NCI-H226 (cell line): Measurements from ENCODE around the gene FER.

Experiments used
- DNase-seq: peaks from one replicate; pipeline ENCODE4 v3.0.0-alpha.2; 2015

The FER gene

DNA sequence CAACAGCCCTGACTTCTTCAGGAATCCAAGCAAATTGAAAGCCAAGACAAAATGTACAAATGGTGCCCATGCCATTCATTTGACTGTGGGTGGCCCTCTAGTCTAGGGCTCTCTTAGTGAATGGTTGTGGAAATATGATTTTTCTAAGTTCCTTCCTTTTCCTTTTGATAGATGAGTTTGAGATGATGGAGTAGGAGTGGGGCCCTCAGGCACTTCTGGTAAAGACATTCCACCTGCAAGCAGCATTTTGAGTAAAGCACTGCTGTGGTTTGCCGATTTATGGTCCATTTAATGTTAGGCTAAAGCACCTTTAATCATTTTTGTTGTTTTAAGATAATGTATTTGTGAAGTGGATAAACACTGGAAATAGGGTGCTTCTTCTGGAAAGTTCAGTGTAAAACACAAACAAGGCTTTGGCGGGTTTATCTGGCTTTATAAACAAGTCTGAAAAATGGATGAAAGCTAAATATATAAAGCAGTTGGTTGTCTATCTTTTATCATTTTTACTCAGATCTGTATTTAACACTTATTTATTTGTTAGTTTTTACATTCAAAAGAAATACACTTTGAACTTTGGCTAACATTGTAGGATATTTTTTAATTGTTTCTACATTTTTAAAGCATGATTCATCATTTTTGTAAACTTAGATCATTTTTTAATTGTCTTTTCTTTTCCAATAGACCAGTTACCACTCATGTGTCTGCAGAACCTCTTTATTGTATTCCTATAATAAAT is 448.6 kb downstream of the FER start:
- peak; percentile 4 for DNase-seq

DNA sequence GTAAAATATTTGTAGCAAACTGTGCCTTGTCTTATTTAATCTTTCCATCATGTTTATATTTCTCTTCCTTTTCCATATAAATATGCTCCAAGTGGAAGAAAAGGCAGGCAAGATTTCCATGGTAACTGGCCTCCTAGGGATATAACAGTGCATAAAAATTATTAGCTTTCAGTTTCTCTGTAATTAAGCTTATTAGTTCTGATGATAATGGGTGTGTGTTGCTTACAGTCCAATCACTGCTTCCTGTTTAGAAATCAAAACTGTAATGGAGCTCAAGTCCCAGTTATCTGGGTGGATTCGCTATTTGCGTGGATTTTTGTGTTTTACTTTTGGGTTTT is 449.1 kb downstream of the FER start:
- no peak for DNase-seq

DNA sequence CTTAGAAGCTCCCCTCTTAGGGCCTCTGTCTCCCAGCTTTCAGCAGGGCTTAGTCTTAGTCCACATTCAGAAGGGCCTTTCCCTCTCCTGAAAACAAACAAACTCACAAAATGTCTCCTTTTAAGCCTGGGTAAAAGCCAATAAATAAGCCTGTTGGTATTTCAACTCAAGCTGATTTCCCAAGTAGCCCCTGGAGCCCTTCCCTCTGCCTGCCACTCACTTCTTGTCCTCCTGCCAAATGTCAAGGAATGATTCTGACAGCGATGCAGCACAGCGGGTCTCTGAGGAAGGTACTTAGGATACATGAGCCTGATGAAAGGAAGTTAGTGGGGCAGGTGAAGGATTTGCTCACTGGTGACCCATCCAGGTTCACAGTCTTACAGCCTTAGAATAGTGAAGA is 451.6 kb downstream of the FER start:
- no peak for DNase-seq

DNA sequence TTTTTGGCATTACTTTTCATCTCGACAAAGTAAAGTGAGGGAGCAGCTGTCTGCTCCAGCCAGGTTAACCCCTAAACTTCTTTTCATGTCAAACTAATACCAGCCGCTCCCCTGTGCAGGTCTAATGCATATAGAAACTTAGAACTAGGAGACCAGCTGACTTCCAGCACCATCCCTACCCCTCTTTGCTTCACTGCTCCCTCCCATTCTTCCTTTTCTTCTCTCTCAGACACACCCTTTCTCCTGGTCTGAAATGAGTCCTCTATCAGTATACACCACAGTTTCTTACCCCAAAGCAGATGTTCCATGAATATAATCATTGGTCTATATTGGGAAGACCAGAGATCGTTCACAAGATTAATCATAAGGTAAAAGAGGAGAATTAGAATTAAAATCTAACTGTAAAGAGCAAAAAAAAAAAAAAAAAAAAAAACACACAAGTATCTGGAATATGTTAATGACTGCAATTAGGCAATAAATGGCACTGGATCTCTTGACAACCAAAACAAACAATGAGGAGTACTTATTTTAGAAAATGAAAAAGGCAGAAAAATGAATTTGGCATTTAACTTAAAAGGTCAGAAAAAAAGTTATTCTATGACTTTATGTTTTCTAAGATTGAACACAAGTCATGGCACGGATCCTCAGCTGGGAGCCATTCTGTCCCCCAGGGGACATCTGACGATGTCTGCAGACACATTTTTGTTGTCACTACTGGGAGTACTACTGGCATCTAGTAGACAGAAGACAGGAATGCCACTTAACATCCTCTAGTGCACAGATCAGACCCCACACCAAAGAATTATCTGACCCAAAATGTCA is 452.3 kb downstream of the FER start:
- DNase-seq, result no peak

DNA sequence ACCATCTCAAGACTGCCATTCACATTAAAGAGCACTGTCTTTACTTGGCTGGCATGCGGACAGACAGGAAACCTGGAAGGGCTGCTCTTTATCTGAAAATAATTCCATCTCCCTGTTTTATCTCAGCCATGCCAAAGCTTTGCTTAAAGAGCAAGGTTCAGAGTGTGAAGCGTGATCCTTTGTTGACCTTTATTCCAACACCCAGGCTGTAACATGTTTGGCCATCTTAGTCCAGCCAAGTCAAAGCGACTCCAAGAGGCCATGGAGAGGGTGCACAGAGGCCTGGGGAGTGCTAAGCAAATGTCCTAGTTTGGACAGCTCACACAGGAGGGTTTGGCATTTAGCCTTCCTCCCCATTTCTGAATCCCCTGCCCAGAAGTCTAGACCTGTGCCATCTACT is 467.3 kb downstream of the FER start:
- DNase-seq, result no peak

DNA sequence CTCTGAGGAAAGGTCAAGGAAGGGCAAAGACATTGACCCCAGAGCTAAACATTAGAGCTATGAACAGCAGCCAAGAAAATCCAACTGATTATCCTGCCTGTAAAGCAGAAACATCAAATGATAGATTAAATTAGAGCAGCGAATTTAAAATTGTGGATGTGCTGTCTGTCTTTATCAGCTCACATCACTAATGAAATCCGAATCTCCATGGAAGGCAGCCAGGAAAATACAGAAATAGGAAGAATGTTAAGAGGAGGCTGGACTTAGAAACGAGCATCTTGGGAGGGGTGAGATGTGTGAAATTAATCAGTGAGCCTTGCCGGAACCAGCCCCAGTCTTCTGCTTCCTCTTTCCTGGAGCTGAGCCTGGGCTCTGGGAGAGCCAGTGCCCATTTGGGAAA is 471.1 kb downstream of the FER start:
- no peak for DNase-seq

DNA sequence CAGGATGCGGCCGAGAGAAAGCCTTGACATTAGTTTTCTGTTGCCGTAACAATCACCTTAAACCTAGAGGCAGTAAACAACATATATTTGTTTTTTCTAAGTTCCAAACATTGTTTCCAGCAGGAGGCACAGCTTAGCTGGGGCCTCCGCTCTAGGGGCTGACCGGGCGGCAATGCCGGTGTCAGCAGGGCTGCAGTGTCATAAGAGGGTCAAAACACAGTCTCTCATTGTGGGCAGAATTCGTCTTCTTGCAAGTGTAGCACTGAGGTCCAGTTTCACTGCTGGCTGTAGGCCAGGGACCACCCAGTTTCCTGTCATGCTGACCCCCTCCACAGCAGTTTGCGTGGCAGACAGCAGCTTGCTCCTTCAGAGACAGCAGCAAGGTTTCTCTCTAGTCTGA is 475.8 kb downstream of the FER start:
- DNase-seq, result no peak

DNA sequence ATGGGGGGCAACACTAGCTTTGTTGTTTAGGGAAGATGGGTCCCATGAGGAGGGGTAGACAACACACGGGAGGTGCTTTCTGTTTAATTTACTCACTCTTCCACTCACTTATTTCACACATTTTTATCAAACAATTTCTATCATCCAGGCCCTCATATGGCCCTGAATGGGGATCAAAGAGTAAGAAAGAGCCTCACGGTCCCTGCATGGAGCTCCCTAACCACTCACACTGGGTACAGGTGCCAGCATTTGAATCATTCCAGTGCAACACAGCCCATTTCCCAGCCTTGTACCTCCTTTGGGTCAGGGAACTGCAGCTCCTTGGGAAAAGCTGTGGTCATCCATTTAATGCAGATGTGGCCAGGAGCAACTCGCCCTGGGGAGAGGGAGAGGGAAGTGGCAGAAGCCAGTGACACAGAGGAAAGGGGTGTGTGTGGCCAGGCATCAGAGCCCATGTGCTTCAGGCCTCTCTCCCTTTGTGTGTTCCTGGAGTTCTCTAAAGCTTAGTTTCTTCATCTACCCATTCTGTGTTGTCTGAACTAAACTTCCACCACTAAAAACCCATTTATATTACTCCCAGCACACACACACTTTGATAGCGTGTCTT is 476.7 kb downstream of the FER start:
- no peak for DNase-seq

DNA sequence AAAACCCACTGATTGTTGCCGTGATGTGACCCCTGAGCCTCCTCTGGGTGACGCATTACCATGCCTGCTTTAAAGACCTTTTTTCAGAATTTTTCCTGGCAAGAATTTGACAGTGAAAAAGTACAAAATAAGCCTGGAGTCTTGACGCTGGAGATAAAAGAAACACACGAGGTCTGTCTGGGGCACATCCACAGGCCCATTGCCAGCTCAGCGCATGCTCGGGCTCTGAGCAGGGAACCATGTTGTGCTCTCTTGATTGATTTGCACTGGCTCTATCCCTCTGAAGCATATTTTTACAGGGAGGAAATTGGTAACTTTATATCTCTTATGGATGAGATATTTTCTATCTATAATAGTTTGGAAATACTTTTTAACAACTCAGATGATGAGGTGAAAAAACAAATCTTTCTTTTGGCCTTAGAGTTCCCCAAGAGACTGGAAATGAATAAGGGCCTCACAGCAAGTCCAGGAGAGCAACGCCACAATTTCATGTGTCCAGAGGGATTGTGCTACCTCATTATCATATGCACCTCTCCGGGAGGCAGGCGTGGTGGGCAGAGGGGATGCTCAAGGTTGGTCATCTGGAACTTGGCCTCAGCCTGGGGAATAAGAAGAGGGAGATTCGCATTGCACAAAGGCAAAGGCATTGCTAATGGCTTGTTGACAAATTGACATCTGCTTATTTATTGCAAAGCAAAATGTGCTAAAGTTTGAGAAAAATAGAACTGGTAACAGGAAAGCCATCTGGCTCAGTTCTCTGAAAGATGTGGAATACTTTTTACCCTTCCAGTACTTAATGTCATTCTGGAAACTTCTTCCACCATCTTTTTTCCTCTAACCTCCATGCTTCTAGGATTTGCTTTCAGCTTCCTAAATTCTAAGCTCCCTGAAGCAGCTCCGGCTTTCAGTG is 478.3 kb downstream of the FER start:
- no peak for DNase-seq

DNA sequence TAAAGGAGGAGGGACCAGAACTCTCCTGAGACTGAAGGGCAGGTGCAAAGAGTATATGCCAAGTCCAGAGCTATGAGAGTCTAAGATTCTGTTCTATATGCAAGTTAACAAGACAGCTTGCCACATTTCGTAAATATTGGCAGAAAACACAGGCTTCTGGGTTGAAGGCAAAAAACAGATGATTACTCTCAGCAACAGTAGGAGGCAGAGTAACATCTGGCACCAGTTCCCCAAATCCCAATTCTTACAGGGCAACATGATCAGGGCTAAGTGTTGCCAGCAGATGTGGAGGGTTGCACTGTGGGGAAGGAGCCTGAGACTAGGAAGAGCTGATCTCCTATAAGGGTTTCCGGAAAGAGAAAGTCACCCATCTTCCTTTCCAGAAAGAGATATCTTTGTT is 482.7 kb downstream of the FER start:
- DNase-seq, result no peak

DNA sequence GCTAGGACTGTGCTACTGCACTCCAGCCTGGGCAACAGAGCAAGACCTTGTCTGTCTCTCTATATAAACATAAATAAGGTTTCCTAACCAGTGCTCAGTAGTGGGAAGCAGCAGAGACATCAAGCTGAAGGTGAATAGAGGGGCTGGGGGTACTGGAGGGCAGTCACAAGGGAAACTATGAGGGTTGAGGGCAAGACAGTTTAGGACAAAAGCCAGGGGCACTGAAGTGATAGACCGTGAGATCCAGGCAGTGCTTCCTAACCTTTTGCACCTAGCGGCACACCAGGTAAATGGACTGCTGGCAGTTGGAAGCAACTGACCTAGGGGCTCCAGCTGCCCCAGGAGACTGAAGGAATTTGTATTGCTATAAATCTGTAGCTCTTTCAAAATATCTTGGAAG is 483.6 kb downstream of the FER start:
- DNase-seq, result no peak

DNA sequence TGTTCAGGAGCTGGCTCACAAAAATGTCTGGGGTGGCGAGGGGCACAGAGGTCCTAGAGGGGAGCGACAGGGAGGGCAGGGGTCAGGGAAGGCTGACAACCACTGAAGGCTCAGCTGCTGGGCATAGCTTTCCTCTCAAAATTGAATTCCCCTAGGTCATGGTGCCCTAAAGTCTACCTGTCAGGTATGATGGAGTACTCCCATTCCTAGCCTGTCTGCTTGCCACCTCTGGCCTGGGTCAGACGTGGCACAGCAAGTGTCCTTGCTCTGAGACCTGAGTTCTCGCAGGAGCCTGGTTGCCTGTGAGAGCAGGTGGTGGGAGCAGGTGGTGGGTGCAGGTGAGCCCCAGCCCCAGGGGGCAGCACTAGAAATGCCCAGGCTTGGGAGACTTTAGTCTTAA is 486.7 kb downstream of the FER start:
- DNase-seq, result no peak

DNA sequence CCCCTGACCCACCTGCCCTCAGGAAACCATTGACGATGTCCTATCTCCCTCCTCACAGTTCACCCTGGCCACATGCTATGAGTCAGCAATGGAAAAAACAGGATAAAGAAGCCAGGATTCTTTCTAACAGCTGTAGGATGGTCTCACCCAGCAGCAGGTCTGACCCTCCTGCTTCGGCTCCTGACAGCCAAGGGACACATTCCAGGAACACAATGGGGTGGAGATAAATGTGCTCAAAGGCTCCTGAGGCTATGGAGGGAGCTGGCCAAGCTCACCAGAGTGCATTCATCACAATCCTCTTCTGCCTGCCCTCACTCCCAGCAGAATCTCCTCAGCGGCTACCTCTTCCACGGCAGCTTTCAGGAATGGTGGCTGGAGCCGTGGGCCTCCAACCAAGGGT is 491.8 kb downstream of the FER start:
- no peak for DNase-seq

DNA sequence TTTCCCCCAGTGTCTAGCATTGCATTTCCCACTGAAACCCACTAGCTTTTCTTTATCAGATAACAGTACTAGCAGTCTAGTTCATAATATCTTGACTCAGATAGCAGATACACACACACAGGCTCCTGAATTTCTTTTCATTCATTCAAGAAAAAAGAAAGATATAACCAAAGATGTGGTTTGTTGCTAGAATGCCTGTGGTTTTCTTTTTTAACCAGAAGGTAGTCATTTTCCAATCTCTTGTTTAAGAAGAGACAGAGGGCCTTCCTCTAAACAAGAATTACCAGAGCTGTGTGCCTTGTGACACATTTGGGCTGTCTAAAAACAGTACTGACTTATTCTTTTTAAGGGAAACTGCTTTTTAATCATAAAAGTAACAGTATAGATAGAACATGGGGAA is 494.8 kb downstream of the FER start:
- DNase-seq, result no peak

DNA sequence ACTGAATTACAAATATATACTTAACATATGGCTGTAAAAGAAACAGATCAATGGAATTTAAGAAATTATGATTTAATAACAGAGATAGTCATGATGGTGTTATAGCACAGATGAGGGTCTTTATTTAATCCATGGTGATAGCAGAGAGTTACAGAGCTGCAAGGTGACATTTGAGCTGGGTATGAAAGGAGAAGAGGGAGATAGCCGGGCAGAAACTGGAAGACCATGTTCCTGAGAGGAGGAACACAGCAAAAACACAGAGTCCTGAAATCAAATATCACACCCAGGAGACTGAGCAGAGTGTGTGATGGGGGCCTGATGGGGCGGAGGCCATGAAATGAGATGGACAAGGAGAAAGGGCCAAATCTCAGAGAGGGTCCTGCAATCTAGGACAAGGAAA is 498.7 kb downstream of the FER start:
- DNase-seq, result no peak
